ENCODE results near the gene AKAP11.

DNA sequence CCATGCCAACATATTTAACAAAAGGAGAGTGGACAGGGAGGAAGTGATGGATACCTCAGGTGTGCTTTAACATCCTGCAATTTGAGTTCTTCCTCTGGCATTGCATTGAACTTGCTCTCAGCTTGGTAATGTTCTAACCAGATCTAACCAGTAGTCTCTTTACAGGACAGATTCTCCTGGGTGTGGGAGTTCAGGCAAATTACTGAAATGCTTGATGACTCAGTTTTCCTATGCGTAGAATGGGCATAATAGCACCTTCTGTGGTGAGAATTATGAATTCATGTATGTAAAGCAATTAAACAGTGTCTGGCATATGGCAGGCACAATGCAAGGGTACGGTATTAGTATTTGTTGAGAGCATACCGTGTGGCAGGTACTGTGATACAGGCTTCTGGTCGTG is 3.6 kb downstream of the AKAP11 start:
- TF ChIP-seq POLR2A (IDR thresholded peaks at IDR 0.05): no peak
- TF ChIP-seq, protein P1, sequence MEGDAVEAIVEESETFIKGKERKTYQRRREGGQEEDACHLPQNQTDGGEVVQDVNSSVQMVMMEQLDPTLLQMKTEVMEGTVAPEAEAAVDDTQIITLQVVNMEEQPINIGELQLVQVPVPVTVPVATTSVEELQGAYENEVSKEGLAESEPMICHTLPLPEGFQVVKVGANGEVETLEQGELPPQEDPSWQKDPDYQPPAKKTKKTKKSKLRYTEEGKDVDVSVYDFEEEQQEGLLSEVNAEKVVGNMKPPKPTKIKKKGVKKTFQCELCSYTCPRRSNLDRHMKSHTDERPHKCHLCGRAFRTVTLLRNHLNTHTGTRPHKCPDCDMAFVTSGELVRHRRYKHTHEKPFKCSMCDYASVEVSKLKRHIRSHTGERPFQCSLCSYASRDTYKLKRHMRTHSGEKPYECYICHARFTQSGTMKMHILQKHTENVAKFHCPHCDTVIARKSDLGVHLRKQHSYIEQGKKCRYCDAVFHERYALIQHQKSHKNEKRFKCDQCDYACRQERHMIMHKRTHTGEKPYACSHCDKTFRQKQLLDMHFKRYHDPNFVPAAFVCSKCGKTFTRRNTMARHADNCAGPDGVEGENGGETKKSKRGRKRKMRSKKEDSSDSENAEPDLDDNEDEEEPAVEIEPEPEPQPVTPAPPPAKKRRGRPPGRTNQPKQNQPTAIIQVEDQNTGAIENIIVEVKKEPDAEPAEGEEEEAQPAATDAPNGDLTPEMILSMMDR (IDR thresholded peaks at IDR 0.05): no peak
